Measurements from ENCODE around the gene TREML4. TPM values are rescaled to one million over a fixed set of nuclear protein-coding genes. Genes with fewer than 3 reads are reported as not detected.

The TREML4 gene
- total and polyA plus RNA-seq, 2 donors (not counting 1 experiment from before 2014, with no cell fraction given): 1.7 TPM; not detected in 1

DNA sequence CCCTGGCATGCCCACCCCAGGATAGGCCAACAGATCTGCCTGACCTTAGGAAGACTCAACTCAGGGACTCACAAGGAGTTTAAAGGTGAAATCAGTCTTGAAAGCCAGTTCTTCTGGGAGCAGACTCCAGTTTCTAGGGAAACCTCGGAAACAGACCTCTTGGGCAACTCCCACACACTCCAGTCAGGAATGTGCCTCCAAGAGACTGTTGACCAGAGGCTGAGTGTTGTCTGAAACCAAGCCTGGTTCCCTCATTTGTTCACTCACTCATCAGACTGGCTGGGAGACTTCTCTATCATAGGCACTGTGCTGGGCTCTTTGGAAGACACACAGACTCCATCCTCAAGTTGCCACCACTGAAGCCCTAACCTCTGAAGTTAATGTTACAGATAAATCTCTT, 56.6 kb downstream of the TREML4 start:
- WGBS (ENCODE audit: insufficient coverage): 83% methylated on average over 1 of the region's 1 CpG
- no peak overlapping the region for H3K4me2 ChIP-seq (replicated peaks; ENCODE audit: low read depth, low read length, poor library complexity, severe bottlenecking)
- H3K4me1 Mint-ChIP-seq: peaks cover 6% of the 10 kb centered on the region

DNA sequence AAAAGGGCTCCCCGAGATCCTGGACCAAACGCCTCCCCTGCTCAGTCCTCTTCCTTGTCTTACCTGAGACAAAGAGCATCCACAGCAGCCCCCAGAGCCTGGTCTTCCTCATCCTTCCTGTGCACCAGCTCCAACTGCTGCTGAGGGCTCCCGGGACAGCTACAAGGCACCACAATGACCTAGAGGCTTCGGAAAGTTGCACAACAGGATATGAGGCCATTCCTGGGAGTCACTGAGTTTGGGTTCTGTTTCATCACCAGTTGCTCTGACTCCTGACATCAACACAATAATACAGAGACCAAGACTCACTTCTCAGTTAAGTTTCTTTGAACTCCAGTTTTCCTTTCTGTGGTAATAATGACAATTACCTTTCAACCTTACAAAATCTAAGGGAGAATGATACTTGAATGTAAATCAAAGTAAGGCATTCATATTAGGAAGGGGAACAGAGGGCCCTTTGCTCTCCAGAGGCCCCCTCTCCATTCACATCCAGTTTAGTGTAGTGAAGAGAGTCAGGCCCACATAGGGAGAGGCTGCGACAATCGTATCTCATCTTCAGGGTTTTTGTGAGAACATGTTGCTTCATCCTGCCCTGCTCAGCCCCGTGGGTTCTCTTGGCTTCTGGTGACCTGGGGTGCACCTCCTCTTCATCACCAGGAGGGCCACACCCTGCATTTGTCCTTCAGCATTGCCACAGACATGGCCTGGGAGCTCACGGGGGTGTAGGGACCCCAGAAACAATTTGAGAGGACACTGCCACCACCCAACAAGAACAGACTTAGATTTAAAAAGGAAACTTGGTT, 58.6 kb downstream of the TREML4 start, which contains the start of gene TREM1:
Gene TREM1, minus strand, starts transcription at position 139 of the 803 bp plus-strand sequence. Its CDS starts 27 bp downstream, at position 112.
- Mint-ChIP-seq H3K27ac (no peak within 1 kb of the TSS), H3K27me3 (peaks cover 11% of the 10 kb centered on the region), H3K4me3 (no peak within 1 kb of the TSS), H3K4me1 (peaks cover 6% of the 10 kb centered on the region), H3K9me3 (ENCODE audit: insufficient read depth) (no peaks in the 10 kb centered on the region)
- H2AFZ ChIP-seq (ENCODE audit: insufficient read depth, low read depth, low read length, poor library complexity, severe bottlenecking): no peak within 1 kb of the TSS
- no peaks in the 10 kb centered on the region for H3K79me2 ChIP-seq (ENCODE audit: control insufficient read depth, insufficient read depth, low read length)
- H3K4me1 ChIP-seq (ENCODE audit: control insufficient read depth in 2 of 2, insufficient read depth in 2 of 2, low read length in 2 of 2): no peaks in the 10 kb centered on the region
- WGBS (ENCODE audit: insufficient coverage): 95% methylated on average over 6 of the region's 8 CpGs
- no peaks in the 10 kb centered on the region for H3K9me3 ChIP-seq (ENCODE audit: control extremely low read depth in 1 of 3, control insufficient read depth in 2 of 3, insufficient read depth in 1 of 3, low read length in 2 of 3)
- no peak within 1 kb of the TSS for H3K4me2 ChIP-seq (replicated peaks; ENCODE audit: low read depth, low read length, poor library complexity, severe bottlenecking)
- peak within 1 kb of the TSS in 1 of 5 experiments; percentile 28 for H3K4me3 ChIP-seq (ENCODE audit: control extremely low read depth in 1 of 5, extremely low read depth in 1 of 5, insufficient read depth in 1 of 5, low read depth in 2 of 5, low read length in 4 of 5)
- H3K27me3 ChIP-seq (replicated peaks in 1 of 4; ENCODE audit: control extremely low read depth in 1 of 4, control insufficient read depth in 3 of 4, insufficient read depth in 4 of 4, low read length in 3 of 4): peaks cover 0 to 2% (median 0%) of the 10 kb centered on the region in 4 experiments
- no peak for TF ChIP-seq EZH2 (IDR thresholded peaks at IDR 0.05; ENCODE audit: borderline replicate concordance, insufficient read depth, low read depth, low read length, poor library complexity, severe bottlenecking)
- TF ChIP-seq, protein P1, sequence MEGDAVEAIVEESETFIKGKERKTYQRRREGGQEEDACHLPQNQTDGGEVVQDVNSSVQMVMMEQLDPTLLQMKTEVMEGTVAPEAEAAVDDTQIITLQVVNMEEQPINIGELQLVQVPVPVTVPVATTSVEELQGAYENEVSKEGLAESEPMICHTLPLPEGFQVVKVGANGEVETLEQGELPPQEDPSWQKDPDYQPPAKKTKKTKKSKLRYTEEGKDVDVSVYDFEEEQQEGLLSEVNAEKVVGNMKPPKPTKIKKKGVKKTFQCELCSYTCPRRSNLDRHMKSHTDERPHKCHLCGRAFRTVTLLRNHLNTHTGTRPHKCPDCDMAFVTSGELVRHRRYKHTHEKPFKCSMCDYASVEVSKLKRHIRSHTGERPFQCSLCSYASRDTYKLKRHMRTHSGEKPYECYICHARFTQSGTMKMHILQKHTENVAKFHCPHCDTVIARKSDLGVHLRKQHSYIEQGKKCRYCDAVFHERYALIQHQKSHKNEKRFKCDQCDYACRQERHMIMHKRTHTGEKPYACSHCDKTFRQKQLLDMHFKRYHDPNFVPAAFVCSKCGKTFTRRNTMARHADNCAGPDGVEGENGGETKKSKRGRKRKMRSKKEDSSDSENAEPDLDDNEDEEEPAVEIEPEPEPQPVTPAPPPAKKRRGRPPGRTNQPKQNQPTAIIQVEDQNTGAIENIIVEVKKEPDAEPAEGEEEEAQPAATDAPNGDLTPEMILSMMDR (IDR thresholded peaks at IDR 0.05): no peak
- no peak within 1 kb of the TSS for H3K27ac ChIP-seq (ENCODE audit: low read length in 2 of 2)
- no peaks in the 10 kb centered on the region for H4K20me1 ChIP-seq (ENCODE audit: control insufficient read depth, insufficient read depth, low read length, poor library complexity, severe bottlenecking)
- CTCF ChIA-PET: no interaction called here
- no peak for ATAC-seq (ENCODE audit: low read depth)
- no peak for DNase-seq
- intact Hi-C loops (cut with micrococcal nuclease): no loop called here
- H3K9ac ChIP-seq (ENCODE audit: low read length): no peak within 1 kb of the TSS
- no peaks in the 10 kb centered on the region for H3K36me3 ChIP-seq (replicated peaks in 1 of 2; ENCODE audit: control extremely low read depth in 1 of 2, control insufficient read depth in 1 of 2, extremely low read depth in 1 of 2, insufficient read depth in 2 of 2, low read length in 1 of 2)
- POLR2A ChIA-PET: interaction anchor here (0.7 kb wide), 1 partner anchor 9 kb away, joined by 3 read pairs; no protein-coding TSS in a partner anchor

More for the DNA sequence above, 56.6 kb downstream of the TREML4 start:
- H3K27me3 Mint-ChIP-seq: peaks cover 11% of the 10 kb centered on the region
- no peaks in the 10 kb centered on the region for H3K9me3 Mint-ChIP-seq (ENCODE audit: insufficient read depth)
- intact Hi-C loops (cut with micrococcal nuclease): no loop called here
- Histone ChIP-seq H3K27me3 (replicated peaks in 1 of 4; ENCODE audit: control extremely low read depth in 1 of 4, control insufficient read depth in 3 of 4, insufficient read depth in 4 of 4, low read length in 3 of 4) (peaks cover 0 to 2% (median 0%) of the 10 kb centered on the region in 4 experiments), H3K79me2 (ENCODE audit: control insufficient read depth, insufficient read depth, low read length) (no peaks in the 10 kb centered on the region), H3K36me3 (replicated peaks in 1 of 2; ENCODE audit: control extremely low read depth in 1 of 2, control insufficient read depth in 1 of 2, extremely low read depth in 1 of 2, insufficient read depth in 2 of 2, low read length in 1 of 2) (no peaks in the 10 kb centered on the region), H3K4me1 (ENCODE audit: control insufficient read depth in 2 of 2, insufficient read depth in 2 of 2, low read length in 2 of 2) (no peaks in the 10 kb centered on the region), H2AFZ (ENCODE audit: insufficient read depth, low read depth, low read length, poor library complexity, severe bottlenecking) (no peak overlapping the region), H3K4me3 (ENCODE audit: control extremely low read depth in 1 of 5, extremely low read depth in 1 of 5, insufficient read depth in 1 of 5, low read depth in 2 of 5, low read length in 4 of 5) (peak overlapping the region in 1 of 5 experiments; percentile 28), H4K20me1 (ENCODE audit: control insufficient read depth, insufficient read depth, low read length, poor library complexity, severe bottlenecking) (no peaks in the 10 kb centered on the region), H3K27ac (ENCODE audit: low read length in 2 of 2) (no peak overlapping the region), H3K9me3 (ENCODE audit: control extremely low read depth in 1 of 3, control insufficient read depth in 2 of 3, insufficient read depth in 1 of 3, low read length in 2 of 3) (no peaks in the 10 kb centered on the region), H3K9ac (ENCODE audit: low read length) (no peak overlapping the region)
- H3K27ac Mint-ChIP-seq: no peak overlapping the region
- POLR2A ChIA-PET: no interaction called here
- no peak overlapping the region for H3K4me3 Mint-ChIP-seq
- TF ChIP-seq, protein P1 (IDR thresholded peaks at IDR 0.05): no peak
- no peak for TF ChIP-seq EZH2 (IDR thresholded peaks at IDR 0.05; ENCODE audit: borderline replicate concordance, insufficient read depth, low read depth, low read length, poor library complexity, severe bottlenecking)
- CTCF ChIA-PET: no interaction called here
- no peak for DNase-seq
- ATAC-seq (ENCODE audit: low read depth): no peak
